ENCODE results near the gene CCDC175.

The CCDC175 gene

DNA sequence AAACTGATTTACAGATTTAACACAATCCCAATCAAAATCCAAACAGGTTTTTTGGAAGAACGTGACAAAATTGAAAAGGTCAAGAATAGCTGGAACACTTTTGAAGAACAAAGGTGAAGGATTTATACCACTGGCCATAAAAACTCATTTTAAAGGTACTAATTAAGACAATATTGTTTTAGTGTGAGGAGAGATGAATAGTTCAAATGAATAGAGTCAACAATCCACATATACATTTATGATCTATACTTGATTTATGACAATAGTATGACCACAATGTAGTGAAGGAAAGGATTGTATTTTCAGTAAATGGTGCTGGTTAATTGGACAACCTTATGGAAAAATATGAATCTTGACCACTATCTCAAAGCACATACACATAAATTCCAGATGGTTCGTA, 29.3 kb downstream of the CCDC175 start:
- no peak overlapping the region for H3K27ac ChIP-seq
- no peak overlapping the region for H2AFZ ChIP-seq
- no peak overlapping the region for H3K4me3 ChIP-seq (ENCODE audit: low read depth, low read length)
- H3K36me3 ChIP-seq (ENCODE audit: control insufficient read depth, insufficient read depth, low read length), result no peaks in the 10 kb centered on the region
- H3K9ac ChIP-seq, result no peak overlapping the region
- H3K27me3 ChIP-seq (ENCODE audit: control insufficient read depth, insufficient read depth, low read length), result no peaks in the 10 kb centered on the region
- H3K4me1 ChIP-seq, result no peaks in the 10 kb centered on the region
- H3K9me3 ChIP-seq (ENCODE audit: control insufficient read depth, low read length), result no peaks in the 10 kb centered on the region
- no peak overlapping the region for H3K4me2 ChIP-seq (ENCODE audit: low read length)
- H3K79me2 ChIP-seq, result no peaks in the 10 kb centered on the region
- no peak for TF ChIP-seq CTCF (IDR thresholded peaks at IDR 0.05)

- no peaks in the 10 kb centered on the region for H3K36me3 ChIP-seq (ENCODE audit: control insufficient read depth, insufficient read depth, low read length)
- H2AFZ ChIP-seq, result no peak overlapping the region
- H3K9me3 ChIP-seq (ENCODE audit: control insufficient read depth, low read length), result no peaks in the 10 kb centered on the region
- no peaks in the 10 kb centered on the region for H3K4me1 ChIP-seq
- no peak for TF ChIP-seq CTCF (IDR thresholded peaks at IDR 0.05)
- no peak overlapping the region for H3K4me3 ChIP-seq (ENCODE audit: low read depth, low read length)
- no peaks in the 10 kb centered on the region for H3K79me2 ChIP-seq
- no peaks in the 10 kb centered on the region for H3K27me3 ChIP-seq (ENCODE audit: control insufficient read depth, insufficient read depth, low read length)
- H3K9ac ChIP-seq, result no peak overlapping the region
- H3K27ac ChIP-seq, result no peak overlapping the region
- H3K4me2 ChIP-seq (ENCODE audit: low read length), result no peak overlapping the region
These were observed 32.7 kb downstream of the CCDC175 start for GRCh38 chr14:59543873-59544272.

DNA sequence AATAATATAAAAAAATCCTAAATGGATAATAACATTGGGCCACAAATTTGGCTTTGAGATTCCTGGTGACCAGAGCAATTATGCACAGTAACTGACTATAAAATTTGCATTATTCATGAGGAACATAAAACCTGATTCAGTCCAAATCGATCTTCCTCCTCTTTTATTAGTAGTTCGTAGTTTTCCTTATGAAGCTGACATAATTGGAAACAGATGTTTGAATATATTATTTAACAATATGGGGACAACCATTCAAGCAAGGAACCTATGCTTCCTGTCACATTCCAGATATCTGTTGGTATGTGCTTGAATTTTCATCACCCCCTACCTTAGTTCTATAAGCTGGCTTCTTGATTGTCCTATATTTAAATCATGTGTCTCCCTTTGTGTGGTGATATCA, 34.9 kb downstream of the CCDC175 start:
- no peak overlapping the region for H3K4me2 ChIP-seq (ENCODE audit: low read length)
- H3K27me3 ChIP-seq (ENCODE audit: control insufficient read depth, insufficient read depth, low read length), result no peaks in the 10 kb centered on the region
- H3K4me3 ChIP-seq (ENCODE audit: low read depth, low read length), result no peak overlapping the region
- no peaks in the 10 kb centered on the region for H3K4me1 ChIP-seq
- no peak overlapping the region for H3K9ac ChIP-seq
- H3K27ac ChIP-seq, result no peak overlapping the region
- no peaks in the 10 kb centered on the region for H3K79me2 ChIP-seq
- H3K9me3 ChIP-seq (ENCODE audit: control insufficient read depth, low read length), result no peaks in the 10 kb centered on the region
- H3K36me3 ChIP-seq (ENCODE audit: control insufficient read depth, insufficient read depth, low read length), result no peaks in the 10 kb centered on the region
- no peak for TF ChIP-seq CTCF (IDR thresholded peaks at IDR 0.05)
- no peak overlapping the region for H2AFZ ChIP-seq

DNA sequence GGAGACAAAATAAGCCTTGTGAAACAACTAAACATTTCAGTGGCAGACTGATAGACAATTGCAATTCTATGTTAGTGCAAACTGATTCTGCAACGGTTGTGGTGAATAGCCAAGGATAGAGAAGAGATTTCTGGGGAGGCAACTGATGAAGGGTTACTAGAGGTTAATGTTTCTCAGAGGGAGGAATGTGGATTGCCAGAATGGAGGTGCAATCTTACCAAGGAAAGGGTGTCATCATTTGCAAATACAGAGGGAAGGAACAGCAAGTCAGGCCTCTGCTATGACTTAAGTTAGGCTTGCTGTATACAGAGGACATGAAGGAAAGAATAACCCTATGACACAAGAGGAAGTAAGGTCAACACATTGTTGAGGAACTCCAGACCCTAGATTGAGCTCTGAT, 35.8 kb downstream of the CCDC175 start:
- Histone ChIP-seq H3K79me2 (no peaks in the 10 kb centered on the region), H3K4me3 (ENCODE audit: low read depth, low read length) (no peak overlapping the region), H3K27ac (no peak overlapping the region), H3K9me3 (ENCODE audit: control insufficient read depth, low read length) (no peaks in the 10 kb centered on the region), H3K9ac (no peak overlapping the region), H3K4me2 (ENCODE audit: low read length) (no peak overlapping the region), H2AFZ (no peak overlapping the region), H3K4me1 (no peaks in the 10 kb centered on the region), H3K27me3 (ENCODE audit: control insufficient read depth, insufficient read depth, low read length) (no peaks in the 10 kb centered on the region), H3K36me3 (ENCODE audit: control insufficient read depth, insufficient read depth, low read length) (no peaks in the 10 kb centered on the region)
- TF ChIP-seq CTCF (IDR thresholded peaks at IDR 0.05), result no peak

DNA sequence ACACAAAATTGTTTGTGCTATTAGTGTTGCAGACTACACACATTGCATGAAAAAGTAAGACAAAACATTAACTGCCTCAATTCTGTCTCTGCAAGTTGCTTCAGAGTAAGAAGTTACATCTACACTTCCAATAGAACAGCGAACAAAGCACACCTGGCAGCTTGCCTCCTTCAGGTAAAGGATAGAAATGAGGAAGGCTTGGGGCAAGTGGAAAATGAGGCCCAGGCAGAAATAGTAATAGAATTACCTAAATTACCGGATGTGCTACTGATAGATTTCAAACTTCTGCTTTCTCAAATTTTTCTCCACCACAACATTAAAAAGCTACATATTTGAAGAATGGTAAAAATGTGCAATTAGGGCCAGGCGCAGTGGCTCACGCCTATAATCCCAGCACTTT, 37.7 kb downstream of the CCDC175 start:
- no peak overlapping the region for H3K27ac ChIP-seq
- TF ChIP-seq CTCF (IDR thresholded peaks at IDR 0.05), result no peak
- no peak overlapping the region for H3K4me3 ChIP-seq (ENCODE audit: low read depth, low read length)

More for the DNA sequence above, 37.7 kb downstream of the CCDC175 start:
- Histone ChIP-seq H3K4me2 (ENCODE audit: low read length) (no peak overlapping the region), H3K9me3 (ENCODE audit: control insufficient read depth, low read length) (no peaks in the 10 kb centered on the region), H2AFZ (no peak overlapping the region), H3K9ac (no peak overlapping the region), H3K27me3 (ENCODE audit: control insufficient read depth, insufficient read depth, low read length) (no peaks in the 10 kb centered on the region), H3K4me1 (no peaks in the 10 kb centered on the region), H3K36me3 (ENCODE audit: control insufficient read depth, insufficient read depth, low read length) (no peaks in the 10 kb centered on the region), H3K79me2 (no peaks in the 10 kb centered on the region)
